KMS-11 (cell line): Measurements from ENCODE around the gene KIAA0753.

ENCODE experiments used
- H2AFZ ChIP-seq: fragments of 200-600 bp; sonication (generic); 2 replicates; pipeline ENCODE4 v1.6.1; 2016; ENCODE audit warnings: antibody characterized with exemption, mixed run types, low read depth
- H3K27ac ChIP-seq: fragments of 200-600 bp; sonication (generic); 2 replicates; pipeline ENCODE4 v1.6.1; 2016; ENCODE audit warnings: mild to moderate bottlenecking, mixed run types
- H3K27me3 ChIP-seq: fragments of 200-600 bp; sonication (generic); 2 replicates; pipeline ENCODE4 v1.6.1; 2017; ENCODE audit warnings: mild to moderate bottlenecking, low read depth, mixed run types, moderate library complexity; ENCODE audit not compliant: insufficient read depth
- H3K36me3 ChIP-seq: fragments of 200-600 bp; sonication (generic); 2 replicates; pipeline ENCODE4 v1.6.1; 2017; ENCODE audit warnings: mild to moderate bottlenecking, mixed run types; ENCODE audit not compliant: insufficient read depth
- H3K4me1 ChIP-seq: fragments of 200-600 bp; sonication (generic); 2 replicates; pipeline ENCODE4 v1.6.1; 2016; ENCODE audit warnings: mild to moderate bottlenecking, low read depth, mixed run types; ENCODE audit not compliant: poor library complexity, severe bottlenecking
- H3K4me2 ChIP-seq: fragments of 200-600 bp; sonication (generic); 2 replicates; pipeline ENCODE4 v1.7.0; 2016; ENCODE audit warnings: mild to moderate bottlenecking, mixed run types
- H3K4me3 ChIP-seq: fragments of 200-600 bp; sonication (generic); IDR thresholded peaks from 2 replicates; pipeline ENCODE4 v1.6.1; 2017; ENCODE audit warnings: low read depth, low read length, mixed read lengths; ENCODE audit not compliant: insufficient read depth
- H3K79me2 ChIP-seq: fragments of 200-600 bp; sonication (generic); 2 replicates; pipeline ENCODE4 v1.6.1; 2016; ENCODE audit warnings: low read depth, mixed run types; ENCODE audit not compliant: insufficient read depth
- H3K9ac ChIP-seq: fragments of 200-600 bp; sonication (generic); 2 replicates; pipeline ENCODE4 v1.6.1; 2016; ENCODE audit warnings: mild to moderate bottlenecking, mixed run types
- H4K20me1 ChIP-seq: fragments of 200-600 bp; sonication (generic); 2 replicates; pipeline ENCODE4 v1.6.1; 2016; ENCODE audit warnings: mild to moderate bottlenecking, mixed run types; ENCODE audit not compliant: insufficient read depth
- CTCF ChIP-seq: fragments of 200-600 bp; sonication (generic); conservative IDR thresholded peaks from 2 replicates; pipeline ENCODE4 v1.6.1; 2017; ENCODE audit warnings: low read depth, mild to moderate bottlenecking, antibody characterized with exemption, low read length, moderate library complexity, mixed read lengths

KIAA0753 gene

GRCh38 chr17:6677158-6677831 is 36.8 kb upstream of the KIAA0753 start:
- Histone ChIP-seq H3K27ac (no peak overlapping the region), H3K4me3 (no peak overlapping the region), H4K20me1 (no peaks in the 10 kb centered on the region), H3K4me2 (no peak overlapping the region; the same call in 1 of the 2 replicates), H3K36me3 (no peaks in the 10 kb centered on the region), H3K4me1 (no peaks in the 10 kb centered on the region), H3K79me2 (no peaks in the 10 kb centered on the region), H3K9ac (no peak overlapping the region), H3K27me3 (no peaks in the 10 kb centered on the region), H2AFZ (no peak overlapping the region)
- no peak for TF ChIP-seq CTCF

GRCh38 chr17:6676802-6677157 is 36.3 kb upstream of the KIAA0753 start:
- Histone ChIP-seq H3K27me3 (no peaks in the 10 kb centered on the region), H4K20me1 (no peaks in the 10 kb centered on the region), H3K9ac (no peak overlapping the region), H3K27ac (no peak overlapping the region), H3K4me3 (no peak overlapping the region), H3K36me3 (no peaks in the 10 kb centered on the region), H2AFZ (no peak overlapping the region), H3K79me2 (no peaks in the 10 kb centered on the region), H3K4me1 (no peaks in the 10 kb centered on the region), H3K4me2 (no peak overlapping the region)
- no peak for TF ChIP-seq CTCF

- Histone ChIP-seq H3K27ac (no peak overlapping the region), H3K9ac (no peak overlapping the region), H3K4me2 (no peak overlapping the region), H4K20me1 (no peaks in the 10 kb centered on the region), H2AFZ (no peak overlapping the region), H3K27me3 (no peaks in the 10 kb centered on the region), H3K79me2 (no peaks in the 10 kb centered on the region), H3K36me3 (no peaks in the 10 kb centered on the region), H3K4me1 (no peaks in the 10 kb centered on the region), H3K4me3 (no peak overlapping the region)
- TF ChIP-seq CTCF: no peak
Measured at GRCh38 chr17:6675201-6675825, 34.8 kb upstream of the KIAA0753 start.

GRCh38 chr17:6674586-6674985 is 34.1 kb upstream of the KIAA0753 start:
- H3K27ac ChIP-seq: no peak overlapping the region
- H3K79me2 ChIP-seq: no peaks in the 10 kb centered on the region
- H3K4me1 ChIP-seq: no peaks in the 10 kb centered on the region
- no peak overlapping the region for H3K4me2 ChIP-seq
- no peaks in the 10 kb centered on the region for H4K20me1 ChIP-seq
- H2AFZ ChIP-seq: no peak overlapping the region
- no peaks in the 10 kb centered on the region for H3K27me3 ChIP-seq
- H3K9ac ChIP-seq: no peak overlapping the region
- H3K36me3 ChIP-seq: no peaks in the 10 kb centered on the region
- no peak overlapping the region for H3K4me3 ChIP-seq
- TF ChIP-seq CTCF: no peak
